Glutamatergic neuron (in vitro differentiated cells): ENCODE data around the gene APOBEC3H. TPM values are rescaled to one million over a fixed set of nuclear protein-coding genes. Genes with fewer than 3 reads are reported as not detected.
A peak's percentile ranks its signal among the peaks of the same experiment; 100 is the strongest.

ENCODE experiments used
- DNase-seq: peaks from one replicate; pipeline ENCODE4 v3.0.0; 2022
- H3K27ac Mint-ChIP-seq: one replicate; pipeline ENCODE4 v1.8.0; 2020; ENCODE audit warnings: mild to moderate bottlenecking, mixed read lengths, inconsistent platforms; ENCODE audit not compliant: unreplicated experiment
- H3K27me3 Mint-ChIP-seq: one replicate; pipeline ENCODE4 v1.8.0; 2020; ENCODE audit warnings: mild to moderate bottlenecking, moderate library complexity, mixed read lengths, inconsistent platforms; ENCODE audit not compliant: unreplicated experiment
- H3K36me3 Mint-ChIP-seq: one replicate; pipeline ENCODE4 v1.8.0; 2020; ENCODE audit warnings: mild to moderate bottlenecking, mixed read lengths, inconsistent platforms; ENCODE audit not compliant: unreplicated experiment
- H3K4me1 Mint-ChIP-seq: one replicate; pipeline ENCODE4 v1.8.0; 2020; ENCODE audit warnings: mild to moderate bottlenecking, low read depth, mixed read lengths, inconsistent platforms; ENCODE audit not compliant: unreplicated experiment
- H3K4me3 Mint-ChIP-seq: one replicate; pipeline ENCODE4 v1.8.0; 2020; ENCODE audit warnings: mild to moderate bottlenecking, mixed read lengths, inconsistent platforms; ENCODE audit not compliant: unreplicated experiment
- H3K9me3 Mint-ChIP-seq: one replicate; pipeline ENCODE4 v1.8.0; 2020; ENCODE audit warnings: mild to moderate bottlenecking, moderate library complexity, mixed read lengths, inconsistent platforms; ENCODE audit not compliant: unreplicated experiment
- total RNA-seq: library from RNA; stranded (reverse); fragmentation: NEBNext Ultra II Directional; extraction: Animal tissue kit (Norgen Biotek cat#: 25700); gene quantifications from one replicate; pipeline ENCODE4 v1.2.1, GENCODE V29; 2021; ENCODE audit not compliant: unreplicated experiment
- TF ChIP-seq, protein P1 (sequence below): fragments of 200-600 bp; sonication (generic); IDR thresholded peaks from one replicate; pipeline ENCODE4 v1.5.0; 2021; ENCODE audit not compliant: partially characterized antibody, unreplicated experiment

The APOBEC3H gene
- total RNA-seq, 1 donor from 2014 or later = not detected

DNA sequence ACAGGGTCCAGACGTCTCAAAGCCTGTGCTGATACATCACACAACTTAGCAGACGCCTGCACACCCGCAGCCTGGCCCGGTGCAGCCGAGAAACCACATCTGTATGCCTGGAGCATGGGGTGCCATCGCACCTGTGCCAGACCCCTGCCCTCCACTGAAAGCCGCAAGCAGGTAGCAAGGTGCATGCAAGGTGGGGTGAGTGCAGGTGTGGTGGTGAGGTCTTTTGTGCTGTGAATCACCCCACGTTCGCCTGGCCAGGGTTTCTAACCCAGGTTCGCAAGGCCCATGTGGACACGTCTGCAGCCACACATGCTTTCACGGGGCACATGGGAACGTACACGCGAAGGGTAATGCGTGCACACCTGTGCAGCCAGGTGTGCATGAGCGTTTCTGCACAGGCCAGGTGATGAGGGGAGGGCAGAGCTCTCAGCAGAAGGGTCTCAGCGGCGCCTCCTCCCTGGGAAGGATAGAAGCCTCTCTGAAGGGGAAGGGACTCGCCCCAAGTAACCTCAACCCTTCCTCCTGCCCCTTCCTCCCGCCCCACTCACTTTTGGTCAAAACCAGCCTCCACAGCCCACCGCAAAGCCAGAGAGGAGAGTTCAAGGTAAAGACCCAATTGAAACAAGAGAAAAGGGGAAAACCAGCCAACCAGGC, 36.0 kb downstream of the APOBEC3H start:
- Mint-ChIP-seq H3K36me3 (no peaks in the 10 kb centered on the region), H3K27ac (no peak overlapping the region), H3K27me3 (peaks cover 12% of the 10 kb centered on the region), H3K4me1 (peaks cover 14% of the 10 kb centered on the region), H3K9me3 (no peaks in the 10 kb centered on the region), H3K4me3 (no peak overlapping the region)
- TF ChIP-seq, protein P1, sequence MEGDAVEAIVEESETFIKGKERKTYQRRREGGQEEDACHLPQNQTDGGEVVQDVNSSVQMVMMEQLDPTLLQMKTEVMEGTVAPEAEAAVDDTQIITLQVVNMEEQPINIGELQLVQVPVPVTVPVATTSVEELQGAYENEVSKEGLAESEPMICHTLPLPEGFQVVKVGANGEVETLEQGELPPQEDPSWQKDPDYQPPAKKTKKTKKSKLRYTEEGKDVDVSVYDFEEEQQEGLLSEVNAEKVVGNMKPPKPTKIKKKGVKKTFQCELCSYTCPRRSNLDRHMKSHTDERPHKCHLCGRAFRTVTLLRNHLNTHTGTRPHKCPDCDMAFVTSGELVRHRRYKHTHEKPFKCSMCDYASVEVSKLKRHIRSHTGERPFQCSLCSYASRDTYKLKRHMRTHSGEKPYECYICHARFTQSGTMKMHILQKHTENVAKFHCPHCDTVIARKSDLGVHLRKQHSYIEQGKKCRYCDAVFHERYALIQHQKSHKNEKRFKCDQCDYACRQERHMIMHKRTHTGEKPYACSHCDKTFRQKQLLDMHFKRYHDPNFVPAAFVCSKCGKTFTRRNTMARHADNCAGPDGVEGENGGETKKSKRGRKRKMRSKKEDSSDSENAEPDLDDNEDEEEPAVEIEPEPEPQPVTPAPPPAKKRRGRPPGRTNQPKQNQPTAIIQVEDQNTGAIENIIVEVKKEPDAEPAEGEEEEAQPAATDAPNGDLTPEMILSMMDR = no peak
- no peak for DNase-seq

DNA sequence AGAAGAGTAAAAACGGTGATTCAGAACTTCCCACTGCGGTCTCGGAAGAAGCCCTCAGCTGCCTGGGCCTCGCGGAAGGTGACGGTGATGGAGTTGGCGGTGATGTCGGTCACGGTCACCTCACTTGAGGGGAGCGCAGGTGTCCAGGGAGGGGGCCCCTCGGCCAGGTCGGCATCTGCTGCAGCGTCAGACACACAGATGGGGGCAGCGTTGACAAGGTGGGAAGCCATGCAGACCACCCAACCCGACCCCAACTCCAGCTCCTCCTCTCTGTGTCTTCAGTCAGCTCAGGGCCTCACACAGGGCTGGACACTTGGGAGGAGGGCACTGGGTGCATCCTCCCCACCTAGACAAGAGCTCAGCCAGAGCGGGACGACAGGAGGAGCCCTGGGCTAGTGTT, 36.8 kb downstream of the APOBEC3H start:
- TF ChIP-seq, protein P1 = no peak
- peaks cover 14% of the 10 kb centered on the region for H3K4me1 Mint-ChIP-seq

GRCh38 chr22:39134366-39135091, 37.5 kb downstream of the APOBEC3H start:
- Mint-ChIP-seq H3K36me3 (no peaks in the 10 kb centered on the region), H3K9me3 (no peaks in the 10 kb centered on the region), H3K27ac (no peak overlapping the region), H3K4me3 (no peak overlapping the region), H3K4me1 (peaks cover 14% of the 10 kb centered on the region), H3K27me3 (peaks cover 10% of the 10 kb centered on the region)
- DNase-seq = no peak
- TF ChIP-seq, protein P1 = no peak

More for the DNA sequence above, 36.8 kb downstream of the APOBEC3H start:
- Mint-ChIP-seq H3K9me3 (no peaks in the 10 kb centered on the region), H3K27me3 (peaks cover 12% of the 10 kb centered on the region), H3K4me3 (no peak overlapping the region), H3K36me3 (no peaks in the 10 kb centered on the region), H3K27ac (no peak overlapping the region)
- DNase-seq = no peak

GRCh38 chr22:39135092-39135896, 38.2 kb downstream of the APOBEC3H start:
- no peaks in the 10 kb centered on the region for H3K36me3 Mint-ChIP-seq
- no peak overlapping the region for H3K27ac Mint-ChIP-seq
- DNase-seq = peak; percentile 82
- H3K9me3 Mint-ChIP-seq = no peaks in the 10 kb centered on the region
- TF ChIP-seq, protein P1 = peak; percentile 75
- H3K27me3 Mint-ChIP-seq = peaks cover 8% of the 10 kb centered on the region
- peaks cover 14% of the 10 kb centered on the region for H3K4me1 Mint-ChIP-seq
- H3K4me3 Mint-ChIP-seq = no peak overlapping the region
